HepG2 (cell line): Measurements from ENCODE around the gene PEAR1.

Experiments used
- CEBPB ChIP-seq: IDR thresholded peaks from 2 replicates; pipeline ENCODE4 v1.6.1; 2011; ENCODE audit warnings: low read depth, low read length, improper control_type of control experiment, borderline replicate concordance
- NCOA1 ChIP-seq: sonication (generic); formaldehyde crosslinking; IDR thresholded peaks from 2 replicates; pipeline ENCODE4 v1.9.0; 2021; ENCODE audit warnings: missing genetic modification reagents
- PRDM10 ChIP-seq: sonication (generic); formaldehyde crosslinking; IDR thresholded peaks from 2 replicates; pipeline ENCODE4 v1.4.0; 2020; ENCODE audit warnings: low read depth, missing genetic modification reagents
- ZBTB8A ChIP-seq: sonication (generic); formaldehyde crosslinking; IDR thresholded peaks from 2 replicates; pipeline ENCODE4 v1.4.0; 2020; ENCODE audit warnings: mild to moderate bottlenecking, low read depth, missing genetic modification reagents, borderline replicate concordance
- ZKSCAN1 ChIP-seq: fragments of 150-350 bp; IDR thresholded peaks from 2 replicates; pipeline ENCODE4 v1.6.1; 2014; ENCODE audit warnings: low read length

DNA sequence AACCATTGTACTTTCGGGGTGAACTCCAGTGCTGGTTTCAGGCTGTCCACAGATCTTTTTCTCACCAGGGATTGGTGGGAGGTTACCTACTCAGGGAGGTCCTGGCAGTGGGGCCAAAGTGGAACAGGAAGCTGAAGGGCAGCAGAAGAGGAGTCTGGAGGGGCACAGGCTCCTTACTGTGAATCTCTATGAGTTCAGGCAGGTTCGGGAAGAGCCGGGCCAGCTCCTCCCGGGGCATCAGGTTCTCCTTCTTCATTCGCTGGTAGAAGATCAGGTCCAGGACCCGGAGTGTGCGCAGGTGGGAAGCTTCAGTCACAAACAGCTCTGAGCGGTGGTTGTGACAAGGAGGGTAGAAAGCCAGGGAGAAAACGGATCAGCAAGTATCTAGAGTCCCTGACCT is 53.6 kb downstream of the PEAR1 start:
- TF ChIP-seq ZBTB8A (CRISPR knock-in tag) (no peak), NCOA1 (CRISPR knock-in tag) (no peak), CEBPB (no peak), PRDM10 (no peak), ZKSCAN1 (no peak)
